ENCODE measurements around the gene CBLN2. TPM values are rescaled to one million over a fixed set of nuclear protein-coding genes. Genes with fewer than 3 reads are reported as not detected.

Gene CBLN2
- not detected for total RNA-seq

GRCh38 chr18:72544092-72544886, at the start of gene CBLN2:
Gene CBLN2 (minus strand): TSS chr18:72544342. CDS start chr18:72542160, 2,182 bp downstream.
- intact Hi-C loops (cut with micrococcal nuclease) = no loop called here
- ChIA-PET POLR2A (no interaction called here), CTCF (interaction anchor here (0.6 to 1.3 kb wide), 4 partner anchors 18 to 1147 kb away, joined by 3 to 5 read pairs (median 3); no protein-coding TSS in a partner anchor)
- Mint-ChIP-seq H3K4me1 (ENCODE audit: low read depth) (peaks cover 6% of the 10 kb centered on the region), H3K27ac (no peak within 1 kb of the TSS), H3K27me3 (peaks cover 34% of the 10 kb centered on the region), H3K36me3 (ENCODE audit: low read depth) (no peaks in the 10 kb centered on the region), H3K9me3 (no peaks in the 10 kb centered on the region), H3K4me3 (no peak within 1 kb of the TSS)
- TF ChIP-seq, protein P1, sequence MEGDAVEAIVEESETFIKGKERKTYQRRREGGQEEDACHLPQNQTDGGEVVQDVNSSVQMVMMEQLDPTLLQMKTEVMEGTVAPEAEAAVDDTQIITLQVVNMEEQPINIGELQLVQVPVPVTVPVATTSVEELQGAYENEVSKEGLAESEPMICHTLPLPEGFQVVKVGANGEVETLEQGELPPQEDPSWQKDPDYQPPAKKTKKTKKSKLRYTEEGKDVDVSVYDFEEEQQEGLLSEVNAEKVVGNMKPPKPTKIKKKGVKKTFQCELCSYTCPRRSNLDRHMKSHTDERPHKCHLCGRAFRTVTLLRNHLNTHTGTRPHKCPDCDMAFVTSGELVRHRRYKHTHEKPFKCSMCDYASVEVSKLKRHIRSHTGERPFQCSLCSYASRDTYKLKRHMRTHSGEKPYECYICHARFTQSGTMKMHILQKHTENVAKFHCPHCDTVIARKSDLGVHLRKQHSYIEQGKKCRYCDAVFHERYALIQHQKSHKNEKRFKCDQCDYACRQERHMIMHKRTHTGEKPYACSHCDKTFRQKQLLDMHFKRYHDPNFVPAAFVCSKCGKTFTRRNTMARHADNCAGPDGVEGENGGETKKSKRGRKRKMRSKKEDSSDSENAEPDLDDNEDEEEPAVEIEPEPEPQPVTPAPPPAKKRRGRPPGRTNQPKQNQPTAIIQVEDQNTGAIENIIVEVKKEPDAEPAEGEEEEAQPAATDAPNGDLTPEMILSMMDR (IDR thresholded peaks at IDR 0.05) = peak; percentile 62
- DNase-seq (peak; percentile 58), ATAC-seq (peak; percentile 77)

GRCh38 chr18:72588360-72588759, 44.2 kb upstream of the CBLN2 start:
- Mint-ChIP-seq H3K9me3 (no peaks in the 10 kb centered on the region), H3K27me3 (no peaks in the 10 kb centered on the region), H3K4me1 (ENCODE audit: low read depth) (no peaks in the 10 kb centered on the region), H3K4me3 (no peak overlapping the region), H3K36me3 (ENCODE audit: low read depth) (no peaks in the 10 kb centered on the region), H3K27ac (no peak overlapping the region)
- DNase-seq (no peak), ATAC-seq (no peak)
- ChIA-PET POLR2A (no interaction called here), CTCF (no interaction called here)
- intact Hi-C loops (cut with micrococcal nuclease) = no loop called here
- TF ChIP-seq, protein P1 (IDR thresholded peaks at IDR 0.05) = no peak

DNA sequence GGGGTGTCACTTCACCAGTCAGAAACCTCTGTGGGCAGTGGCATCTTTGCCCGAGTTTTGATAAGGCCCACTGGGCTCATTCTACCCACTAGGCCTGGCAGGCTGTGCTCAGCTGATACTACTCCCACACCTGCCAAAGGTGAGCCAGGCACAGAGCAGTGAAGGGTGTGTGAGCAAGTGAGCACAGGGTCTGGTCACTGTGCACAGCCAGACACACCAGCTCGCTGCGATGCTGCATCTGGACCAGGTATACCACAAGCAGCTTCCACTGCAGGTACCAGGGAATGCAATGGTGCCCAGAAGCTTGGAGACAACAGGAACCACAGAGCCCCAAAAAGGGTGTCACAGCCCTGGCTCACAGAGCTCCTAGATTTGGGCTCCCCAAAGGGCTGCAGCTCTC, 40.6 kb upstream of the CBLN2 start:
- Mint-ChIP-seq H3K4me1 (ENCODE audit: low read depth) (no peaks in the 10 kb centered on the region), H3K36me3 (ENCODE audit: low read depth) (no peaks in the 10 kb centered on the region), H3K4me3 (no peak overlapping the region), H3K27ac (no peak overlapping the region), H3K27me3 (no peaks in the 10 kb centered on the region), H3K9me3 (no peaks in the 10 kb centered on the region)
- CTCF ChIA-PET = no interaction called here
- ATAC-seq = no peak
- DNase-seq = no peak
- intact Hi-C loops (cut with micrococcal nuclease) = no loop called here
- TF ChIP-seq, protein P1 (IDR thresholded peaks at IDR 0.05) = no peak
- POLR2A ChIA-PET = interaction anchor here (0.7 kb wide), 1 partner anchor 1477 kb away, joined by 3 read pairs; no protein-coding TSS in a partner anchor

GRCh38 chr18:72581976-72582375, 37.8 kb upstream of the CBLN2 start:
- no peaks in the 10 kb centered on the region for H3K27me3 Mint-ChIP-seq

DNA sequence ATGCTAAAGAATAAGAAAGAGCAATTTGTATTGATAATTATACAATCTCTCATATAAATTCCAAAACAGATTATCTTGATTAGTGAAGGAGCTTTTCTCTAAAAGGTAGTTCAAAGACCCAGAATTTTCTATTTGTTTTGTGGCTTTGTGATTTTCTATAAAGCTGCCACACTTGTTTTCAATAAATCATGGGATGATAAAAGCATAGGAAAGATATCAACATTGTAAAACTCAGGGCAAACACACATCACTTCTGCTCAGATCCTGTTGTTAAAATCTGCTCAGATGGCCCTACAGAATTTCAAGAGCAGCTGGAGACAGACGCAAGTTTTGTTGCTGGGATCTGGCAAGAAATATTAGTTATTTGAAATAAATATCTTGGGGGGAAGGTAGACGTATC, 28.8 kb upstream of the CBLN2 start:
- Mint-ChIP-seq H3K4me3 (no peak overlapping the region), H3K4me1 (ENCODE audit: low read depth) (no peaks in the 10 kb centered on the region), H3K27me3 (no peaks in the 10 kb centered on the region), H3K9me3 (peaks cover 2% of the 10 kb centered on the region), H3K36me3 (ENCODE audit: low read depth) (no peaks in the 10 kb centered on the region), H3K27ac (no peak overlapping the region)
- TF ChIP-seq, protein P1 (IDR thresholded peaks at IDR 0.05) = no peak
- ChIA-PET POLR2A (interaction anchor here (0.6 kb wide), 1 partner anchor 121 kb away, joined by 4 read pairs; no protein-coding TSS in a partner anchor), CTCF (no interaction called here)
- ATAC-seq (no peak), DNase-seq (no peak)
- intact Hi-C loops (cut with micrococcal nuclease) = no loop called here

More at GRCh38 chr18:72581976-72582375, 37.8 kb upstream of the CBLN2 start:
- TF ChIP-seq, protein P1 (IDR thresholded peaks at IDR 0.05) = no peak
- DNase-seq (no peak), ATAC-seq (no peak)
- no peaks in the 10 kb centered on the region for H3K4me1 Mint-ChIP-seq (ENCODE audit: low read depth)
- H3K36me3 Mint-ChIP-seq (ENCODE audit: low read depth) = no peaks in the 10 kb centered on the region
- no peak overlapping the region for H3K4me3 Mint-ChIP-seq
- no peaks in the 10 kb centered on the region for H3K9me3 Mint-ChIP-seq
- ChIA-PET POLR2A (no interaction called here), CTCF (no interaction called here)
- no peak overlapping the region for H3K27ac Mint-ChIP-seq
- intact Hi-C loops (cut with micrococcal nuclease) = no loop called here

Measured in activated CD8-positive, alpha-beta T cell treated with anti-CD3 and anti-CD28 coated beads for 36 hours (primary cell).